ENCODE measurements around the gene TBC1D32. TPM values are rescaled to one million over a fixed set of nuclear protein-coding genes. Genes with fewer than 3 reads are reported as not detected.
"Not testable (repeated sequence)": the region's sequence is repeated elsewhere in the genome, so short reads cannot be mapped to it uniquely, and the experiment has no call there.

TBC1D32 gene
- total RNA-seq, 2 experiments from 2014 or later: 7.3 to 12.7 TPM

DNA sequence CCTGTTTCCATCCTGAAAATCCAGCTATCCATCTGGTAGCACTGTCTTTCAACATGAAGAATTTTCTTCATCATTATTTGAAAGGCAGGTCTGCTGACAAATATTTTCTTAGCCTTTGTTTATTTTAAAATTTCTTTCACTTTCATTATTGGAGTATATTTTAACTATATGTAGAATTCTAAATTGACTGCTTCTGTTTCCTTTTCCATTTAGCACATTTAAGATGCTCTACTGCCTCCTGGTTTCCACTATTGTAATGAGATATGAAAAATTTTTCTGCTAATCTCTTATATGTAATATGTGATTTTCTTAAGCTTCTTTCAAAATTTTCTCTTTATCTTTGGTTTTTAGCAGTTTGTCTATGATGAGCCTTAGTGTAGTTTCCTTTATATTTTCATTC is 97.3 kb downstream of the TBC1D32 start:
- no peak overlapping the region for H3K4me3 Mint-ChIP-seq
- DNase-seq (no peak), ATAC-seq (no peak)
- CTCF ChIA-PET: interaction anchor here (1.3 kb wide), 1 partner anchor 9 kb away, joined by 3 read pairs; no protein-coding TSS in a partner anchor
- peaks cover 6% of the 10 kb centered on the region for H3K9me3 Mint-ChIP-seq (ENCODE audit: low read depth)
- H3K4me1 Mint-ChIP-seq: no peaks in the 10 kb centered on the region
- no peaks in the 10 kb centered on the region for H3K27me3 Mint-ChIP-seq
- no peak overlapping the region for H3K27ac Mint-ChIP-seq
- peaks cover 22% of the 10 kb centered on the region for H3K36me3 Mint-ChIP-seq

DNA sequence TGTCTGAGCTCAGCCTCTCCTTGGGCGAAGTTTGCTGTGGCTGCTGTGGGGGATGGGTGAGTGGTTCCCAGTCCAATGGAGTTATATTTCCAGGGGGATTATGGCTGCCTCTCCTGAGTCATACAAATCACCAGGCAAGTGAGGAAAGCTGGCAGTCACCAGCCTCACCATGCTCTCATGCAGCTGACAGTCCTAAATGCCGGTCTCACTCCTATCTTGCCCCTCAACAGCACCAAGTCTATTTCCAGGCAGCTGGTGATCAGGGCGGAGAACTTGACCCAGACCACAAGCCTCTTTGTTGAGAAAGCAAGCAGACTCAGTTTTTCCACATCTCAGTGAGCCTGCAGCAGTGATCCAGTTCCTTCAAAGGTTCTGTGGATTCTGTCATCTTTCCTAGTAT is 98.9 kb downstream of the TBC1D32 start:
- no peaks in the 10 kb centered on the region for H3K27me3 Mint-ChIP-seq
- DNase-seq: no peak
- CTCF ChIA-PET: no interaction called here
- peaks cover 6% of the 10 kb centered on the region for H3K9me3 Mint-ChIP-seq (ENCODE audit: low read depth)
- no peak for ATAC-seq
- peaks cover 18% of the 10 kb centered on the region for H3K36me3 Mint-ChIP-seq
- H3K27ac Mint-ChIP-seq: no peak overlapping the region
- no peak overlapping the region for H3K4me3 Mint-ChIP-seq
- no peaks in the 10 kb centered on the region for H3K4me1 Mint-ChIP-seq

DNA sequence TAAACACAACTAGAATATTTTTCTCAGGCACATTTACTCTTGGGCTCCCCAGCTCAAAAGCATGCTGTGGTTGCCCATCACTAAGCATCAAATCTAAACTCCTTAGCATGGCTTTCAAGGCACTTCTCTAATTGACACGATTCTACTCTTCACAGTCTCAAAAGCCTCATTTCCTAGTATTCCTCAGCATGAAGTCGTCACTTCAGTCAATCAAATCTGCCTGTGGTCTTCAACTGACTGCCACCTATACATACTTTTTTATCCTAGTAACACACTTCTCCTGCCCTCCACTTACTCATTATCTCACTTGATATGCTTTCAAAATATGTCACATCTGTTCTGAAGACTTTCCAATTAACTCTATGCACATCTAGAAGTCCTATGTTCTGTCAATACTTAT is 110.3 kb downstream of the TBC1D32 start:
- no peaks in the 10 kb centered on the region for H3K27me3 Mint-ChIP-seq
- H3K9me3 Mint-ChIP-seq (ENCODE audit: low read depth): no peaks in the 10 kb centered on the region
- CTCF ChIA-PET: no interaction called here
- DNase-seq (no peak), ATAC-seq (peak; percentile 71)
- H3K36me3 Mint-ChIP-seq: peaks cover 16% of the 10 kb centered on the region
- H3K4me3 Mint-ChIP-seq: no peak overlapping the region
- H3K4me1 Mint-ChIP-seq: peaks cover 6% of the 10 kb centered on the region
- H3K27ac Mint-ChIP-seq: no peak overlapping the region

DNA sequence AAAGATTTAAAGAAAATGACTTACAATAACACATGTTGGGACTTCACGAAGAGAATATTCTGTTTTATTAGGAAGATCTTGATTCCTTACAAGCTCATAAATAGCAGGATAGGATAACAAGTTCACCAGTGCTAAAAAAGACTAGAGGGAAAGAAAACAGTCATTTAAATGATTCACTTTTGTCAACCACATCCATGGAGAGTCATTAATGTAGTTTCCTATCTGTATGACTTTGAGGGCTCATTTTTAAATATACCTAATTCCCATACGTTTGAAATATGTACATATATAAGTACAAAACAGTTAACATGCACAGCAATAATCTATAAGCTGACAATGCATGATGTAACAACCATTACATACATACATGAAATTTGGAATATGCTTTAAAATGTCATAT is 111.1 kb downstream of the TBC1D32 start:
- H3K9me3 Mint-ChIP-seq (ENCODE audit: low read depth): no peaks in the 10 kb centered on the region
- CTCF ChIA-PET: no interaction called here
- peaks cover 20% of the 10 kb centered on the region for H3K36me3 Mint-ChIP-seq
- ATAC-seq (no peak), DNase-seq (no peak)
- H3K4me3 Mint-ChIP-seq: no peak overlapping the region
- no peaks in the 10 kb centered on the region for H3K27me3 Mint-ChIP-seq
- H3K27ac Mint-ChIP-seq: no peak overlapping the region
- peaks cover 6% of the 10 kb centered on the region for H3K4me1 Mint-ChIP-seq

DNA sequence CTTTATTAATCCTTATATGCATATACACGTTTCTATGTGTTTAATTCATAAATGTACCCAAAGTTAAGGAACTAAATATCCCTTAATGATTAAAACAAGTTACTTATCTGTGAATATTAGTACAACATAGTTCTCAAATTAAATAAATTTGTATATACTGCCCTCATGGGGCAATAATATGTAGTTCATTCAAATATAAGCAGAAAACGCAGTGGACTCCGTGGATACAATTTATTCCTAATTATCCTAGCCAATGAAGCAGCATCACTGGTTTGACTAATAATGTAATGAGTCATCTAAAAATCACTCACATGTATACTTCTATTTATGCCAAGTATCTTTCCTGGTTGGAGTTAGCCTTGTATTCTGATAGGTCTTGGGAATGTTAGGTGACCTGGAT is 111.6 kb downstream of the TBC1D32 start:
- CTCF ChIA-PET: no interaction called here
- H3K4me1 Mint-ChIP-seq: peaks cover 6% of the 10 kb centered on the region
- H3K27me3 Mint-ChIP-seq: no peaks in the 10 kb centered on the region
- peaks cover 25% of the 10 kb centered on the region for H3K36me3 Mint-ChIP-seq
- H3K9me3 Mint-ChIP-seq (ENCODE audit: low read depth): peaks cover 2% of the 10 kb centered on the region
- ATAC-seq (no peak), DNase-seq (no peak)
- no peak overlapping the region for H3K27ac Mint-ChIP-seq
- no peak overlapping the region for H3K4me3 Mint-ChIP-seq

DNA sequence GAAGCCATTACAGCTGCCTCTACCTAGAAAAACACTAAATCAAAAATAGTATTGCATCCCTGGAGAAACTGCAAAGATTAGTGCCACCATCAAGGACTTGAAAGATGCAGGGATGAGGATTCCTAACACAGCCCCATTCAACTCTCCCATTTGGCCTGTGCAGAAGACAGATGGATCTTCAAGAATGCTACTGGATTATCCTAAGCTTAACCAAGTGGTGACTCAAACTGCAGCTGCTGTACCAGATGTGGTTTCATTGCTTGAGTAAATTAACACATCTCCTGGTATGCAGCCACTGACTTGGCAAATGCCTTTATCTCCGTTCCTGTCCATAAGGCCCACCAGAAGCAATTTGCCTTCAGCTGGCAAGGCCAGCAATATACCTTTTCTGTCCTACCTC is 117.4 kb downstream of the TBC1D32 start:
- CTCF ChIA-PET: no interaction called here
- Mint-ChIP-seq H3K4me1 (no peaks in the 10 kb centered on the region), H3K27ac (no peak overlapping the region), H3K9me3 (ENCODE audit: low read depth) (peaks cover 13% of the 10 kb centered on the region), H3K36me3 (peaks cover 59% of the 10 kb centered on the region), H3K27me3 (no peaks in the 10 kb centered on the region), H3K4me3 (no peak overlapping the region)
- DNase-seq (no peak), ATAC-seq (no peak)

DNA sequence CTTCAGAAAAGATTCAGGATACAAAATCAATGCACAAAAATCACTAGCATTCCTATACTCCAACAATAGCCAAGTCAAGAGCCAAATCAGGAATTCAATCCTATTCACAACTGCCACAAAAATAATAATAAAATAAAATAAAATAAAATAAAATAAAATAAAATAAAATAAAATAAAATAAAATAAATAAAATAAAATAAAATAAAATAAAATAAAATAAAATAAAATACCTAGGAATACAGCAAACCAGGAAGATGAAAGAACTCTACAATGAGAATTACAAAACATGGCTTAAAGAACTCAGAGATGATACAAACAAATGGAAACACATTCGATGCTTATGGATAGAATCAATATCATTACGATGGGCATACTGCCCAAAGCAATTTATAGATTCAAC is 120.9 kb downstream of the TBC1D32 start:
- DNase-seq, CTCF ChIA-PET, H3K27me3 Mint-ChIP-seq, ATAC-seq, H3K27ac Mint-ChIP-seq, H3K4me3 Mint-ChIP-seq, H3K4me1 Mint-ChIP-seq: not testable (repeated sequence)
- Mint-ChIP-seq H3K9me3 (ENCODE audit: low read depth) (peaks cover 15% of the 10 kb centered on the region), H3K36me3 (peaks cover 54% of the 10 kb centered on the region)

DNA sequence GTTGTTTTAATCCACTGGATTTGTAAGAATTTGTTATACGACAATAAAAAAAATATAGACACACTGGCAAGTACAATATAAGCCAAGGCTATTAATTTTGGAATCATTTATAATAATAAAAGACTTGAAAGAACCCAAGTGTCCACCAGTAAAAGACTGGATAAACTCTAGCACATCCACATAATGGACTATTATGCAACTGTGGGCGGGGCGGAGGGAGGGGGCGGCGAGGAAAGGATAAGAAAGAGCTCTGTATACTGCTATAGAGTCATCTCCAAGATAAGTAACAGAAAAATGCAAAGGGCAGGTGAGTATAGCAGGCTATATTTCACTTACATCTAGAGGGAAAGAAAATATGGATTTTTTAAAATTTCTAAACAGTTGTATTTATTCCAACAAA is 123.3 kb downstream of the TBC1D32 start:
- peaks cover 36% of the 10 kb centered on the region for H3K36me3 Mint-ChIP-seq
- H3K9me3 Mint-ChIP-seq (ENCODE audit: low read depth): peaks cover 14% of the 10 kb centered on the region
- H3K4me1 Mint-ChIP-seq: no peaks in the 10 kb centered on the region
- ATAC-seq (no peak), DNase-seq (no peak)
- CTCF ChIA-PET: no interaction called here
- H3K4me3 Mint-ChIP-seq: no peak overlapping the region
- no peaks in the 10 kb centered on the region for H3K27me3 Mint-ChIP-seq
- no peak overlapping the region for H3K27ac Mint-ChIP-seq

DNA sequence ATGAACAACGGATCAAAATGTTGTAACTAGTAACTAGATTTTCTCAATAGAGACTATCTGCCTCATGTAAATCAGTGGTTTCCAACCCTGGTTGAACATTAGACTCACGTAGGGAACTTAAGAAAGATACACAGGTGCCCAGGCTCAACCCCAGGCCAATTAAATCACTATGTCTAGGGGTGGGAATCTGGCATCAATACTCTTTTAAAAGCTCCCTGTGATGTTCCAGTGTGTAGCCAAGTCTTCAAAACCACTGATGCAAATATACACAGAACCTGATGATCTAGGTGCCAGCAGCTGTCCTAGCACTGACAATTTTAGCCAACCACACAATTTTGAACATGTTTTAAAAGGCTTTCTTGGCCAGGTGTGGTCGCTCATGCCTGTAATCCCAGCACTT is 128.7 kb downstream of the TBC1D32 start:
- peaks cover 13% of the 10 kb centered on the region for H3K36me3 Mint-ChIP-seq
- H3K4me1 Mint-ChIP-seq: peaks cover 2% of the 10 kb centered on the region
- no peak overlapping the region for H3K4me3 Mint-ChIP-seq
- peaks cover 3% of the 10 kb centered on the region for H3K9me3 Mint-ChIP-seq (ENCODE audit: low read depth)
- no peak for ATAC-seq
- H3K27me3 Mint-ChIP-seq: no peaks in the 10 kb centered on the region
- no peak for DNase-seq
- CTCF ChIA-PET: no interaction called here
- H3K27ac Mint-ChIP-seq: no peak overlapping the region

DNA sequence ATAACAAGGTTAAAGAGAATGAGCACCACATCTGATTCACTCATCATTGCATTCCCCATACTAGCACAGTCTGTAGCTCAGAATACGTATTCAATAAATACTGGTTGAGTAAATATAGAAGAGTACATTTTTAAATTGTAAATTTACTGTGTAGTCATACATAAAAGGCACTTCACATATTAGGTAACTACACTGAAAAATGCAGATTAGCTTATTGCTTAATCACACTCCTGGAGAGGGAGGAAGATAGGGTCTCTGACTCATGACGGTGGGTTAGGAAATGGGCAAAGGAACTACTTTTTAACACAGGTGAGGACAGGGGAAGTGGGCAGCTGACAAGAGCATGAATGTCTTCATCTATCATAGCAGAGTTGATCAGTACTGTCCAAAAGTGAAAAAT is 133.2 kb downstream of the TBC1D32 start:
- no peak overlapping the region for H3K27ac Mint-ChIP-seq
- DNase-seq (no peak), ATAC-seq (no peak)
- CTCF ChIA-PET: no interaction called here
- H3K36me3 Mint-ChIP-seq: no peaks in the 10 kb centered on the region
- no peak overlapping the region for H3K4me3 Mint-ChIP-seq
- H3K4me1 Mint-ChIP-seq: peaks cover 2% of the 10 kb centered on the region
- H3K9me3 Mint-ChIP-seq (ENCODE audit: low read depth): no peaks in the 10 kb centered on the region
- H3K27me3 Mint-ChIP-seq: no peaks in the 10 kb centered on the region

DNA sequence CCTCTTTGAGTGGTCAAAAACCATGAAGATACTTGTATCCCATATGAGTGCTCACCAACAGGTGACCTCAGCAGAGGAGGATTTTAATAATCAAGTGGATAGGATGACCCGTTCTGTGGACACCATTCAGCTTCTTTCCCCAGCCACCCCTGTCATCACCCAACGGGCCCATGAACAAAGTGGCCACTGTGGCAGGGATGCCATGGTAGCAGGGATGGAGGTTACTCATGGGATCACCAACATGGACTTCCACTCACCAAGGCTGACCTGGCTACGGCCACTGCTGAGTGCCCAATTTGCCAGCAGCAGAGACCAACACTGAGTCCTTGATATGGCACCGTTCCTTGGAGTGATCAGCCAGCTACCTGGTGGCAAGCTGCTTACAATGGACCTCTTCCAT is 138.2 kb downstream of the TBC1D32 start:
- H3K27ac Mint-ChIP-seq; H3K4me3 Mint-ChIP-seq; DNase-seq; H3K27me3 Mint-ChIP-seq; H3K9me3 Mint-ChIP-seq (ENCODE audit: low read depth); H3K36me3 Mint-ChIP-seq; CTCF ChIA-PET; ATAC-seq; H3K4me1 Mint-ChIP-seq: not testable (repeated sequence)

DNA sequence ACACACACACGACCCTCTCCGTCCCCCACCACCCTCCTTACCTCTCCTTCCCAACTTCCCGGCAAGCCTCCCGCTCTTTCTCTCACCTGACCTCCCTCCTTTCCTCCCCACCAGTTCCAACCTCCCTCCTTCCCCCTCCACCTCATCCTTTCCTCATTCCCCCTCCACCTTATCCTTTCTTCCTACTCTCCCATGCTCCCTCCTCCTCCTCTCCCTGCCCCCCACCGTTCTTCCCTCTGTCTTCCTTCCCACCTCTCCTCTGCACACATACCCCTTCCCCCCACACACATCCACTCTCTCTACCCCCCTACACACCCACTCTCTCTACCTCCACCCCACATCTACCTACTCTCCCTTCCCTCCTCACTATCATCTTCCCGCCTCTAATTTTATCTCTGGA is 144.2 kb downstream of the TBC1D32 start:
- CTCF ChIA-PET: no interaction called here
- Mint-ChIP-seq H3K4me1 (no peaks in the 10 kb centered on the region), H3K36me3 (peaks cover 2% of the 10 kb centered on the region), H3K4me3 (no peak overlapping the region), H3K27me3 (no peaks in the 10 kb centered on the region), H3K9me3 (ENCODE audit: low read depth) (no peaks in the 10 kb centered on the region), H3K27ac (no peak overlapping the region)
- no peak for ATAC-seq
- no peak for DNase-seq

DNA sequence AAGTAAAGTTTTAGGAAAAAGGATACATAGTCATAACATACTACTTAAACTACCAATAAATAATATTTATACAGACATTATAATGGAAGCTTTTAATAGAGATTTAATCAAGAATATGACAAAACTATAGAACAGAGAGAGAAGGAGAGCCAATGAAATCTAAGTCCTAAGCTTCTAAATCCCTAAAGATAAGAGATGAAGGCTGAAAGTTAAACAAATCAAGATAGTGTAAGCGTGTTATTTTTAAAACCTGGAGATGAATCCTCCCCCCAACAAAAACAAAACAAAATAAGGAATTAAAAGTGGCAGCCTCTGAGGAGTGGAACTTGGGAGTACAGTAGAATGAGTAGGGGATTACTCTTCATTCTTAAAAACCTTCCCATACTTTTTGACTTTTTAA is 145.9 kb downstream of the TBC1D32 start:
- Mint-ChIP-seq H3K4me3 (no peak overlapping the region), H3K4me1 (no peaks in the 10 kb centered on the region), H3K36me3 (peaks cover 2% of the 10 kb centered on the region), H3K9me3 (ENCODE audit: low read depth) (no peaks in the 10 kb centered on the region), H3K27me3 (no peaks in the 10 kb centered on the region), H3K27ac (no peak overlapping the region)
- CTCF ChIA-PET: no interaction called here
- no peak for DNase-seq
- ATAC-seq: no peak

DNA sequence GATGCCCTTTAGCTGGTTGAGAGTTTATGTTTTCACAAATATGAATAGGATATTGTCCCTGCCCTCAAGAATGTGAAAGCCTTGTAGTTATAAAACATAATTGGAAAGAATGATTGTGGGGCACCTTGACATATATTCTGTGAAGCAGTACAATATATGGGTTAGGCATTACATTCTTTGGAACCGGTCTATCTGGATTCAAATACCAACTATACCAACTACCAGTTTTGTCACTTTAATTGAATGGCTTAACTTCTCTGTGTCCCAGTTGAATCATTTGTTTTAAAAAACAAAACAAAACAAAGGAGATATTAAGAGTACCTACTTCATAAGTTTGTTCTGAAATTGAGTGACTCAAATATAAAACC is 146.5 kb downstream of the TBC1D32 start:
- no peaks in the 10 kb centered on the region for H3K27me3 Mint-ChIP-seq
- no peak for ATAC-seq
- DNase-seq: no peak
- no peaks in the 10 kb centered on the region for H3K36me3 Mint-ChIP-seq
- CTCF ChIA-PET: no interaction called here
- no peaks in the 10 kb centered on the region for H3K4me1 Mint-ChIP-seq
- H3K27ac Mint-ChIP-seq: no peak overlapping the region
- H3K4me3 Mint-ChIP-seq: no peak overlapping the region
- H3K9me3 Mint-ChIP-seq (ENCODE audit: low read depth): no peaks in the 10 kb centered on the region

DNA sequence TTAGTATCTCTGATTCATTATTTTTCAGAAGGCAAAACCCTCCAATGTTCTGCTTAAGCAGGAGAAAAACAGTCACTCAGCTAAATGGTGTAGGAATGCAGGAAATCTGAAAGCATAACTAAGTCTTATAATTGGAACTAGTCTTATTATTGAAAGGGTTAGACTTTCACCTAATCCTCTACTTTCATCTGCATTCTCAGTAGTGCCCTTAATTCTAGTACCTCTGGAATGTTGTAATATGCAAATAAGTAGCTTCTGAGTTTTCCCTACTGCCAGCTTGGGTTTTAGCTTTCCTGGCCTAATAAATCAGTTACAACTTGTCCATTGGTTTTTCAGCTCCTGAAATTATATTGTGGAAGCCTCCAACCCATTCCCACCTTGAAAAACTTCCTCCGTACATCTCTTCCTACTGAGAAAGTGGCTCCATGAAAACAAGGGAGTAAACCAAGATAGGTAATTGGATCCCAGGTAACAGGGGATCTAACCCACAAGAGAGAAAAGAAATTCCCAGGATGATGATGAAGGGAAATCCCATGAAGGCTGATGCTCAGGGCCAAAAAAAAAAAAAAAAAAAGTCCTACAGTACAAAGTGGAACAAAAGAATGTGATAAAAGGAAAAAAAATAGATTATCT is 147.0 kb downstream of the TBC1D32 start:
- H3K27ac Mint-ChIP-seq: no peak overlapping the region
- H3K9me3 Mint-ChIP-seq (ENCODE audit: low read depth): no peaks in the 10 kb centered on the region
- no peaks in the 10 kb centered on the region for H3K27me3 Mint-ChIP-seq
- H3K36me3 Mint-ChIP-seq: no peaks in the 10 kb centered on the region
- ATAC-seq (no peak), DNase-seq (no peak)
- no peak overlapping the region for H3K4me3 Mint-ChIP-seq
- no peaks in the 10 kb centered on the region for H3K4me1 Mint-ChIP-seq
- CTCF ChIA-PET: no interaction called here

Measured in activated CD8-positive, alpha-beta memory T cell treated with anti-CD3 and anti-CD28 coated beads, Interleukin-2, amount 10 ng/mL, durations not matched to agents 7 days and 5 days (primary cell).